ENCODE measurements around the gene MTHFS. TPM values are rescaled to one million over a fixed set of nuclear protein-coding genes. Genes with fewer than 3 reads are reported as not detected.

The MTHFS gene
- total RNA-seq, 2 donors from 2014 or later: 28.7 to 55.1 TPM

GRCh38 chr15:79860661-79861060 is 36.2 kb downstream of the MTHFS start:
- no peak for DNase-seq (ENCODE audit: low spot score)
- Histone ChIP-seq H3K27me3 (replicated peaks; ENCODE audit: insufficient read depth) (no peaks in the 10 kb centered on the region), H3K27ac (no peak overlapping the region), H3K36me3 (no peaks in the 10 kb centered on the region), H3K9me3 (no peaks in the 10 kb centered on the region), H3K4me1 (replicated peaks) (peaks cover 4% of the 10 kb centered on the region), H3K4me3 (no peak overlapping the region)
- WGBS: 92% methylated on average over 2 of the region's 2 CpGs
- TF ChIP-seq POLR2A (IDR thresholded peaks at IDR 0.05) (no peak), POLR2AphosphoS5 (IDR thresholded peaks at IDR 0.05) (no peak), CTCF (IDR thresholded peaks at IDR 0.05) (no peak)
- intact Hi-C loops (cut with DNase I): no loop called here

- no peak overlapping the region for H3K4me3 ChIP-seq
- no peaks in the 10 kb centered on the region for H3K4me1 ChIP-seq (replicated peaks)
- WGBS: 90% methylated on average over 2 of the region's 2 CpGs
- TF ChIP-seq CTCF (IDR thresholded peaks at IDR 0.05): peak in 1 of 4 experiments; percentile 9
- TF ChIP-seq POLR2AphosphoS5 (IDR thresholded peaks at IDR 0.05): no peak
- no peaks in the 10 kb centered on the region for H3K36me3 ChIP-seq
- H3K27me3 ChIP-seq (replicated peaks; ENCODE audit: insufficient read depth): no peaks in the 10 kb centered on the region
- no peaks in the 10 kb centered on the region for H3K9me3 ChIP-seq
- DNase-seq (ENCODE audit: low spot score): no peak
- no peak overlapping the region for H3K27ac ChIP-seq
- intact Hi-C loops (cut with DNase I): no loop called here
Observed at GRCh38 chr15:79858469-79858868, 38.3 kb downstream of the MTHFS start.

- Histone ChIP-seq H3K4me3 (no peak overlapping the region), H3K27me3 (replicated peaks; ENCODE audit: insufficient read depth) (no peaks in the 10 kb centered on the region), H3K4me1 (replicated peaks) (no peaks in the 10 kb centered on the region), H3K27ac (no peak overlapping the region), H3K36me3 (no peaks in the 10 kb centered on the region), H3K9me3 (no peaks in the 10 kb centered on the region)
- TF ChIP-seq CTCF (IDR thresholded peaks at IDR 0.05) (peak; percentile 67 to 82 (median 82)), POLR2AphosphoS5 (IDR thresholded peaks at IDR 0.05) (peak; percentile 56), POLR2A (IDR thresholded peaks at IDR 0.05) (no peak)
- intact Hi-C loops (cut with DNase I): loop anchor here (2.0 kb wide), 1 partner anchor 473 kb away; no protein-coding TSS in a partner anchor
- DNase-seq (ENCODE audit: low spot score): peak; percentile 61
- whole genome bisulfite sequencing: 43% methylated on average over 8 of the region's 8 CpGs
Observed at GRCh38 chr15:79853492-79854328, 43.1 kb downstream of the MTHFS start.

- peak; percentile 19 for DNase-seq (ENCODE audit: low spot score)
- Histone ChIP-seq H3K36me3 (no peaks in the 10 kb centered on the region), H3K4me3 (no peak overlapping the region), H3K27me3 (replicated peaks; ENCODE audit: insufficient read depth) (no peaks in the 10 kb centered on the region), H3K27ac (no peak overlapping the region), H3K4me1 (replicated peaks) (no peaks in the 10 kb centered on the region), H3K9me3 (no peaks in the 10 kb centered on the region)
- intact Hi-C loops (cut with DNase I): no loop called here
- WGBS: 77% methylated on average over 3 of the region's 3 CpGs
- TF ChIP-seq CTCF (IDR thresholded peaks at IDR 0.05) (peak in 3 of 4 experiments; percentile 43 to 47 (median 44)), POLR2A (IDR thresholded peaks at IDR 0.05) (no peak), POLR2AphosphoS5 (IDR thresholded peaks at IDR 0.05) (peak; percentile 18)
Observed at GRCh38 chr15:79849789-79850188, 47.0 kb downstream of the MTHFS start.

GRCh38 chr15:79846539-79846938 is 50.3 kb downstream of the MTHFS start:
- no peaks in the 10 kb centered on the region for H3K4me1 ChIP-seq (replicated peaks)
- no peak for DNase-seq (ENCODE audit: low spot score)
- intact Hi-C loops (cut with DNase I): no loop called here
- 92% methylated on average over 2 of the region's 2 CpGs for WGBS
- H3K9me3 ChIP-seq: no peaks in the 10 kb centered on the region
- no peak overlapping the region for H3K4me3 ChIP-seq
- no peaks in the 10 kb centered on the region for H3K27me3 ChIP-seq (replicated peaks; ENCODE audit: insufficient read depth)
- H3K27ac ChIP-seq: no peak overlapping the region
- no peak for TF ChIP-seq CTCF (IDR thresholded peaks at IDR 0.05)
- TF ChIP-seq POLR2A (IDR thresholded peaks at IDR 0.05): no peak
- TF ChIP-seq POLR2AphosphoS5 (IDR thresholded peaks at IDR 0.05): no peak
- no peaks in the 10 kb centered on the region for H3K36me3 ChIP-seq
